SK-N-DZ (cell line): ENCODE measurements around the gene RAPH1.

Source experiments
- DNase-seq: peaks from one replicate; pipeline ENCODE4 v3.0.0-alpha.2; 2015; ENCODE audit warnings: low spot score

RAPH1 gene

DNA sequence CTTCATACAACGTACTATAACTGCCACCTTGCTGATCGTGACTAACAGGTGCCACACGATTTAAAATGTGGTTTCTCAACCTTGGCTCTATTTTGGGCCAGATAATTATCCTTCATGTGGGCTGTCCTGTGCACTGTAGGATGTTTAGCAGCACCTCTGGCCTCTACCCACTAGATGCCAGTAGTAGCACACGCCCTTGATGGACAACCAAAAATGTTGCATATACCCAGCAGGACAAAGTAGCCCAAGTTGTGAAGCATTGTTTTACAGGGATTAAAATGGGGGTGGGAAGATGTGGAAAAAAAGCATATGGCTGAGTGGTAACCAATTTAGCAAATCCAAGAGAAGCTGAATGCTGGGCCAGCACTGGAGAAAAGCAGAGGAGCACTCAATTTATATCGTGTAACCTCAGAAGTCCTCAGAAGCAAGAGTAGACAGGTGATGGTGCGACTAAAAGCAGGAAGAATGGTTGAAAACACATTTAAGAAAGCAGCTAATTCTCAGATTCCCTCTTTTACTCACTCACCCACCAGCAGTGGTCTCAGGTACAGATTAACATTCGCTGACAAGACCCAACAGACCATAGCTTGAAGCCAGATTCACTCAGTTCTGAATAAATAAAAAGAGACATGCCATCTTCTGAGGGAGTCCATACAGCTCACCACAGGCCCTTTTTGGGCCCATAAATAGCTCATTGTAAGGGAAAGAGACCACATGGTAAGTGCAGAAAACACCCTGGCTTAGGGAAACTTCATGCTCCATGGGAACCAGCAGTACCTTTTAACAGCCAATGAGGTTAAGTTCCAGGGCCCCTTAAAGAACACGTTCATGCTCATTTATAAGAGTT is 50.6 kb downstream of the RAPH1 start:
- DNase-seq = peak; percentile 23

DNA sequence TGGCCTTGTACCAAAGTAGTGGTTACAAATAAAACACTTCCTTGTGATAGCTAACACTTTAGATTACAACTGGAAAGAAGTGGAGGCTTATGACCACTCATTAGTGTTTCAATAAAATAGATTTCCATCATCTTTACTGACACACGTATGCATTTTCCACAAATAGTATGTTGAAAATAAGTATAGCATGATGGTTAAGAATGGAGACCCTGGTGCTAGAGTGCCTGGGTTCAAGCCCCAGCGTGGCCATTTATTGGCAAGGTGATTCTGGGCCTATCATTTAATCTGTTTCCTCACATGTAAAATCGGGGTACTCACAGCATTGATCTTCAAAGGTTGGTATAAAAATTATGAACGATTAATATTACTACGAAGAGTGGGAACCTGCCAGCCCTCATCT is 54.5 kb downstream of the RAPH1 start:
- DNase-seq = no peak

DNA sequence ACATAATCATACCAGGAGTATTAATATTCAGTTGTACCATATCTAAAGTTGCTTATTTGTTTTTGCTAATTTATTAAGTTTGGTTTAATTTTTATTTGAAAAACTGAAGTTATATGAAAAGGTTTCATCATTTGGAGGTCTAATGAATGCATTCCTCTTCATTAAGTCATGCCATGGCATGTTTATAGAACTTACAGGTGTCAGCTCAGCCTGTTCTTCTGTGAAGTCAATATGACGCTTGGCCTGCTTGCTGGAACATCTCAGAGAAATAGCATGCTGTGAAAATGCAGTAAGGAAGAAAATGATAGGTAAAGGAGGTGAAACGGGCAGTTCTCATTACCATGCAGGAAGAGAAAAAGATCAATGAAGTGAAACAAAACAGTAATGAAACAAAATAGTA is 58.2 kb downstream of the RAPH1 start:
- no peak for DNase-seq

DNA sequence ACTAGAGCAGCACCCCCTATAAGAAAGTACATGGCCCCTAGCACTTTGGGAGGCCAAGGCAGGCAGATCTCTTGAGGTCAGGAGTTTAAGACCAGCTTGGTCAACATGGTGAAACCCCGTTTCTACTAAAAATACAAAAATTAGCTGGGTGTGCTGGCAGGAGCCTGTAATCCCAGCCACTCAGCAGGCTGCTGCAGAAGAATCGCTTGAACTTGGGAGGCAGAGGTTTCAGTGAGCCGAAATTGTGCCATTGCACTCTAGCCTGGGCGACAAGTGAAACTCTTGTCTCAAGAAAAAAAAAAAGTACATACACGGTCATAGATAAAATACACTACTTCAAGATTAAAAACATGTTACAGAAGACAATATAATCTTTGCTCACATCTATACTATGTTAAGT is 63.8 kb downstream of the RAPH1 start:
- DNase-seq = no peak

DNA sequence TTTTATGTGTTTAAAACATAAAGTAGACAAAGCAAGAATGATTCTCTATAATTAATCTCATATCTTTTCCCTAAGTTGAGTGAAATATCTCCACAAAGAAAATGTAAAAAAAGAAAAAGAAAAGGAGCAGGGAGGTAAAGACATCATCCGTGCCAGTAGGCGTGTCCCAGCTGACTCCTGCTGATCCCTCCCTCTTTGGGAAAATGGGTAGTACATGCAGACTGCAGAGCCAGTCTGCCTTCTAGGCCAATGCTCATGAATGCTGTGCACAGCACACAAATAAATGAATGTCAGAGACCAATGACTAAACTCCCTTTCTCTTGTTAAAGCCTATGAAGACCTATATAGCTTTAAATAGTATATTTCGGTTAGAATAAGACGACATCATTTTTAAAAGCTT is 64.7 kb downstream of the RAPH1 start:
- DNase-seq = no peak

DNA sequence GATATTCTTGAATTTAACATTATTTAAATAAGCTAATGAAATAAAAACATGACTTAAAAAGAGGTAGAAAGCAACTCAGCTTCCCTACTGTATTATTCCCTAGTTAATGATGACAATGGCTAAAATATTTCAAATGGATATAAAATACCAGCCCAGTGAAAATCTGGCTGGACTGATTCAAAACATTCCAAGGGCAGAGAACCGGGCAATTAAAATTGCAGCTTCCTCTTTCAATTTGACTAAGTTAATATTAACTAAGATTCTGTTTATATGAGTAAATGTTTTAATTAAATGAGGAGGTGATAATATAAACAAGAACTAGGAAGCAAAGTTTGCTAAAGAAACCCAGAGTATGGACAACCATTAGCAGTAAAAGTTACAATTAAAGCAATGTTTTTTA is 65.6 kb downstream of the RAPH1 start:
- no peak for DNase-seq

DNA sequence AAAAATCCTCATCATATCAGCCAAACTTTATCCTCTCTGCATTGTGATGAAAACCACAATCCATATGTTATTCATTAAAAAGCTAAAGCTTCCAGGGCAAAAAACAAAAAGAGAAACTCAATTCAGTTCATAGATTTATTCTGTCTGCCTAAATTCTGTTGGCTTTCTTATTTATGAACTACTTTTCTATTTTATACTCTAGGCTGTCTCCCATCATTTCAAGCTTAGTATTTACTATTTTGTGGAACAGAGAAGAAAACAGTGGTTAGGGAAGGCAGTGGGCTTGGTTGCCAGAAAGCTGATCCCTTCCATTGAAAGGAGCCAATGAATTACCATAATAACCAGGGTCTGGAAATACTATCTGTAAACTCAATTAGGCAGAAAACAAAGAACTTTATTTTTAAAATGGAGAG is 71.8 kb downstream of the RAPH1 start:
- DNase-seq = peak; percentile 18

DNA sequence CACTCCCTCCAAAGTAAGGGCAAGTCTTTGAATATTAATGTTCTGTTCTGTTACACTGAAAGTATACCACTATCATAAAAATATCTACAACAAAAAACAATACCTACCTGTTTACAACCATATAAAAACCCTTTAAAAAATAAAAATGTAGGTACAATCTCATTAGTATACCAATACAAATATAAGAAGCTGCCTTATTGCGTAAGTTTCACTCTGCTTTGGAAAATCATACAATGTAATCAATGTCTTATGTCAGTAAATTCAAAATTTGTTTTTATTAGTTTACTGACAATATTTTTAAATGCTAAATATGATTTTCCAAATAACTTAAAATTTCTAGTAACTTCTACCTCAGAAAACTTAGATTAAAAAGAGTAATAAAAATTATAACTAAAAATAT is 72.8 kb downstream of the RAPH1 start:
- DNase-seq = no peak

DNA sequence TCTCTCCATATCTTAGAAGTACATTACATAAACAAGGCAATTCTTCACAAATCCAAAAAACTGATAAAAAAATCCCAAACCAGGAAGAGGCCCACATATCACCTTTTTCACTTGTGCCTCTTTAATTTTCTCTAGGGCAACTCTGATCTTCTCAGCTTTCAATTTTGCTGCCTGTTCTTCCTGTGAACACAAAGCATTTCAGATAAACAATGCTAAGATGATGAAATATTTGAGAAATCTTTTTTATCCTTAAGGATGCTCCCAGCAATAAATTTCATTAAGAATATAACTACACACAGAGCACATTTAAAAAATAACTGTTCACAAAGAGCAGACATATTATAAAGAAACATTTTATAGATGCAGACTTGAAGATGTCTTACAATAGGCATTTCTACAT is 73.4 kb downstream of the RAPH1 start:
- no peak for DNase-seq

DNA sequence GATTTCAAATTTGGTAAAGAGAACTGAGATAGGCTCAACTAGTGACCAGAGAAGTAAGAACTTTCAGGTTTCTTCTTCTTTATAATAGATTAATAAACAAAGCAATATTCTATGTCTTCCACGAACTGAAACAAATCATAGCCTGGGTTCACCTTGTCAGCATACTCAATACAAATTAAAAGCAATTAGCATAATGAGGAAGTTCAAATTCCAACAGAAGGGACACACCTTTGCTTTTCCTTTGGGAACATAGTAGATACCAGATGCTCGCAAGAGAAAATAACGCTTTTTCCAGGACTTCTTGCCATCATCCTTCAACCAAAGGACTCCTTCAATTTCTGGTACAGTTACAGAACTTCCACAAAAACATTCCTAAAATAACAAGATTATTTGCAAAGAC is 79.9 kb downstream of the RAPH1 start:
- no peak for DNase-seq

DNA sequence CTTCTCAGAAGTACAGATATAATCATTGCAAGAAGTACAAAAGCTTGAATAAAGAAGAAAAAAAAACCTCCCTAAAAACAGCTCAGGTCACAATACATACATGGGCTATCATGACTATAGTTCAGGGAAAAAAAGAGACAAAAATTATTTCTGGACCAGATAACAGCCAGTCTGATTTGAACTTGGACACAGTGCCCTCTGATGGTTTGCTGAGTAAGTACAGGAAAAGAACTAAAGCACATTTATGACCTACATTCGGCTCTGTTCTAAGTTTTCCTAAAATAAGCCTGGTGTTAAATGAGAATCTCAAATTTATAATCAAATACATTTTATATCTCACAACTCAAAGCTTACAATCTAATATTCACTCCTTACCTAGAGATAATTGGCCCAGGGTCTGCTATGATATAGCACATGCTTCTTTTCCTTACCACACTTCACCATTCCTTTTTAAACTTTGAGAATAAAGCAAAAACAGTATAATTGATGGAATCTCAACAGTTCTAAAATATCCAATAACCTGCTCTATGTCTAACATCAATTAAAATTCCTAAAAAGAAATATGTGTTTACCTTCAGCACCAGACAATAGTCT is 81.1 kb downstream of the RAPH1 start:
- peak; percentile 53 for DNase-seq

DNA sequence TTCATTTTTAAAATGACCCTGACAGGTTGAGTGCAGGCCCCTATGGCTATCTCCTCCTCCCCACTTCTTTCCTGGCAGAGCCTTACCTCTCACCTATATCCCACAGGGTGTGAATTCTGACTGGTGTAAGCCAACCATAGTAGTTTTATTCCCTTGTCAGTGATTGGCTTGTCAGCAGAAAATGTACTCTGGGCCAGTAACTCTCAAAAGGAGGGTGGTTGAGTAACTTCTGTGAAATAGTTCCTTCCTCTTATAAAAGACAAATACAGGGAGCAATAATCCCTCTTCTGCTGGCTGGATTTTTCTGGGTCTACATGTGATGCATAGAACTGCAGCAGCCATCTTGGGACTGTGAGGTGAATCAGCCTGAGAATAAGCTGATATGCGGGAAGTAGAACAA is 83.4 kb downstream of the RAPH1 start:
- no peak for DNase-seq

DNA sequence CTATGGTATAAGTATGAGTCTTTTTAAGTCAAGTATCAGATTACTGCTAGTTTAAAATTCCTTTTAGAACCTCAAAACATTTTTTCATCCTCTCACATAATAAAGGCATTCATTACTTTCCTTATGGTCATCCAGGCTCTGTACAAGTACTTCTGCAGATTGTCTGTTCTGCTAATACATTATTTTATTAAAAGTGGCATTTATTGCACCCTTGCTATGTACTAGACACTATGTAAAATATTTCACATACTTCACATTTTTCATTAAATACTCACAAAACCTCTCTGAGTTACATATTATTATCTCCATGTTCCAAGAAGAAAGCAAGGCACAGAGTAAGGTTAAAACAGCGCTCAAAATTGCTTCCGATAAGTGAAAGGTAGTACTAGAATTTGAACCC is 84.1 kb downstream of the RAPH1 start:
- no peak for DNase-seq

DNA sequence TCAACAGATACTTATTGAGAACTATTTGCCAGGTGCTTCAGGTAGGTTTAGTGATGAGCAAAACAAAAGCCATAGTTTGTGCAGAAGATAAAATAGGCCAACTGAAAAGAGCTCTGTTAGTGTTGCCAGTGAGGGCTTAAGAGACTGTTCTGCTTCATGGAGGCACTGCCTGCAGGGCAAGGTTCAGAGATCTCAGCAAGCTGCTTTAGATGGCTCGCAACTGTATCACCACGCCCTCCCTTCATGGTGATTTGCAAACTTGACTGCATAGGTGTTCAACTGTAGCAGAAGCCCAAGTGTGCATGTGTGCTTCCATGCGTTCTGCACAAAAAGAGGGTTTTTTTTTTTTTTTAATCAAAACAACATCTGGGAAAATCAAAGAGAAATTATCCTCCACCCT is 84.5 kb downstream of the RAPH1 start:
- no peak for DNase-seq

DNA sequence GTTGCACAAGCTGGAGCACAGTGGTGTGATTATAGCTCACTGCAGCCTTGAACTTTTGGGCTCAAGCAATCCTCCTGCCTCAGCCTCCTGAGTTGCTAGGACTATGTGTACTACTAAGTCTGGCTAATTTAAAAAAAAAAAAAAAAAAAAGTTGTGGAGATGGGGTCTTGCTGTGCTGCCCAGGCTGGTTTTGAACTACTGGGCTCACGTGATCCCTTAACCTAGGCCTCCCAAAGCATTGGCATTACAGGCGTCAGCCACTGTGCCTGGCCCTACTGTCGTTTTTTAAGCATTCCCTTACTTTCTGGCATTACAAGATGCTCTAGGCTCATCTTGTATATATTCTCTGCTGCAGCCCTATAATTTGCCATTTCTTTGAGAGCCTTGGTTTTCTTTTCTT is 88.3 kb downstream of the RAPH1 start:
- DNase-seq = no peak

DNA sequence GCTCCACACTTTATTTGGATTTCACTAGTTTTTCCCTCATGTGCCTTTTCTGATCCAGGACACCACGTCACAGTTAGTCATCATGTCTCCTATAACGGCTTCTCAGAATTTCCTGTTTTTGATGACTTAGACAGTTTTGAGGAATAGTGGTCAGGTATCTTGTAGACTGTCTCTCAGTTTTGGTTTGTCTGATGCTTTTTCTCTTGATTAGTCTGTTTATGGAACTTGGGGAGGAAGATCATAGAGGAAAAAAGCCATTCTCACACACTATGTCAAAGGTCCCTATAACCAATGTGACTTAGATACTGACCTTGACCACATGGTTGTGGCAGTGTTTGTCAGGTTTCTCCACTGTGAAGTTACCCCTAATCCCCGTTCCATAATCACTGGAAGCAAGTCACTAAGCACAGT is 89.0 kb downstream of the RAPH1 start:
- no peak for DNase-seq

DNA sequence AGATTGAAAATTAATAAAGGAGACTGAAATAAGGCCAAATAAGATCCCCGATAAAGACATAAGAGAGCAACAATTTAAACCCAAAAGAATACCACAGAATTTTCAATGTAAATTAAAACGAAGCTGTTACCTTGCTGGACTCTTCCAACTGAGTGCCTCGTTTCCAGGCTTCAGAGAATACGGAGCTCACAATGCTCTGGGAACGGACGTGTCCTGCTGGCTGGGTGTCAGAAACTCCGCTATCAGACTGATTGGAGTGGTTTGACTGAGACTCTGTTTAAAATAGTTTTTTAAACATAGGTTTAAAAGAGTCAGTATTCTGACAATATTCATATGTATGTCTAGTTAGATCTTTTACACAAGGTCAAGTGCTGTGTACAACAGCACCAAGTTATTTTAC is 90.4 kb downstream of the RAPH1 start:
- DNase-seq = no peak

DNA sequence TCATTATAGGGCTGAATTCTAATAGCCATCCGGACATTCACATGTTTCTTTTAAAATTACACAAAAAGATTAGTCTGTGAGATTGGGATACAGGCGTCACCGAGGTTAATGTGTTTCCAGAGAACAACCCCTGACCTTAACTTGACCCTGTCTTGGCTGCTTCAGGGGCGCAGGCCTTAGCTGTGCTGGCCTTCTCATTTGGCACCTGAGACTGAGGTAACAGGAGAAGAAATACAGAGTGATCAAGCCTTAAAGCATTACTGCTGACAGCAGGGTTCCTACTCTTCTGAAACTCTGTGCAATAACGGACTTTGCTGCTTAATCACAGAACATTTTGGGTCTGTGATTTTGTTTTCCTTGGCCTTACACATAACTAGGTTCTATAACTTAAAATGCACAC is 92.6 kb downstream of the RAPH1 start:
- DNase-seq = no peak

DNA sequence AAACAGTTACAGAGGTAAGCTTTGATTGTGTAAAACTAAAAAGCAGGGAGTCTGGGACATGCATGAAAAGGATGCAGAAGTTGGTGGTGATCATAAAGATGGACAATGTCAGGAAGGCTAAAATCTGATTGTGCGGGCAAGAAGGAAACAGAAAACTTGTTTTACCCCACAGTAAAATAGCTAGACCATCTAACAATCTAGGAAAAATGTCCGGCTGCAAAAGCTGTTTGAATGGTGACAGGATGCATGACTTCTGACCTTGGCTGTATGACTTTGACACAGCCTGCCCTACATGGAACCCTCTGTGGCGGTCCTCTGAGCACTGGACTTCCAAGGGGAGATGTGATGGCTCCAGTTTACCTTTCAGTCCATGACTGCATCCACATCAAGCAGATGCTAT is 93.6 kb downstream of the RAPH1 start:
- no peak for DNase-seq

DNA sequence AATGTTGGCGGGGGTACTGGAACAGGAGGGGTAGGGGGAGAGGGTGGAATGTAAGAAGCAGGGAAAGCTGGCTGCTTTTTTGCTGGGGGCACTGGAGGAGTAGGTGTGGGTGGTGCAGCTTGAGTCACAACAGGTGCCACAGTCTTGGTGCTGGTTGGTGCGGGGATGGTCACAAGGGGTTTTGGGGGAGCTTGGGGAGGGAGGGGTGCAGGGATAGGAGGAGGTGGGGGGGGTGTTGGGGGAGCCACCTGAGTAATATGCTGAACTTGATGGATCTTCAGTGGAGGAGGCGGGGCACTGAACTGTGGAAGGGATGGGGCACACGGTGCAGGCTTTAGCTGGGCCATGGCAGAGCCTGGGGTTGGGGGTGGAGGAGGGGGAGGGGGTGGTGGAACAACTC is 94.4 kb downstream of the RAPH1 start:
- DNase-seq = no peak

DNA sequence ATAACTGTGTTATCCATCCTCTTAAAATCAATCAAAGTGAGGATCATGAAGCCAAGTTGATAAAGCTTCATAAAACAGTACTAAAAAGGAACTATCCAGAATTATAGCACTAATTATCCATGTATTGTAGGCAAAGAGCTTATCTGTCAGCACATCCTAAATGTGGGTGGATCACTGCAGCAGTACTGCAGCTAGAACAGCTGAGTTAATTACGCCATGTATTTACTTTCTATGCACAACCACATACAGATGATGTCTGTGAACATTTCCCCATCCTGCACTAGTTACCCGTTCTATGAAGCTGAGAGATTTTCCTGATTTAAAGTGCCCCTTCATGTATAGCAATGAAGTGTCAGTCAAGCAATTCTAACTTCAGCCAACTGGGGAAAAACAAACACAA is 96.6 kb downstream of the RAPH1 start:
- no peak for DNase-seq

DNA sequence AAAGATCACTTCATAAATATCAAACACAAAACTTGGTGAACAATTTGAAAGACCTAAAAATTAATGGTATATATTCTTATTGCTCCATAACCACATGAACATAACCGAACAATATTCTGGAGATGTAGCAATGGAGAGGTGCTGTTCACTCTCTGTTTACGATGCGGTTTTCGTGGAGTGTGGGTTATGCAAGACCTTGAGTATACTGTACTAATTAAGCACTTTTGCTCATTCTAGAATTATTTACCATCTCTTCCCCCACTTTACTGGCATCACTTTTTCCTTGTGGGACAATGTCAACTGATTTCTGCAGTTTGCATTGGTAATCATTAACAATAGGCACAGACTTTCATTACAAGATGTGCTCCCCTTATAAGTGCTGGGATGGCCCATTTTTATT is 97.6 kb downstream of the RAPH1 start:
- no peak for DNase-seq

DNA sequence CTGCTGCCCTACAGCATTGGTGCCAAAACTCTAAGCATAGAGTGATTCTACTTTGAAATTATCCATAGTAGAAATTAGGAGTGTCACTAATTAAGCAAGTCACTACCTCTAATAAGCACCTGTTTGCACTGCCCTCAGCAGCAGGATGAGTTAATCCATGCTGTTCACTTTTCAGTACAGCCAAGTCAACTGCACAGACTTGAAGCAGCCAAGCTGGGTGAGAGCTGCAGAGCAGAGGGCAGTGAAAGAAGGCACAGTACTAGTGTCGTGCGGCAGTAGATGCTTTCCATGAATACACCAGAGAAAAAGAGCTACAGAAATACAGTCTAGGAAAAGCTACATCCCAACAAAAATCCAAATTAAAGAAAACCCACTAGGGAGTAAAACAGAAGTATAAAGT is 98.6 kb downstream of the RAPH1 start:
- no peak for DNase-seq

DNA sequence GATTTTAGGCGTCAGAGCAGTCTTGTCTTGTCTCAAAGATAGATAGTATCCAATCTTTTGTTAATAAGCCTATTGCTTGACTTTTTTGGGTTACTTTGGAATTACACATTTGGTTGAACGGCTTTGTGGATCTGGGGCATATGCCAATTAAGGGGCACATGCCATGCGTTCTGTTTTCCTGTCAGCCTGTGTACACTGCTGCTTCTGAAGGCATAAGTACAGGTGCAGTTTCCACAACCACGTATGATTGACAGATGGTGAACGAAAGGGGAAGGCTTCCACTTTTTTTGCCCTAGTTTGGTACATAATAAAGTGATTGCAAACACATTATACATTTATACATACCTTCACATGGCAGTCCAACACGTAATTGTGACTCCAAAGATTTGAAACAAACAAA is 102.3 kb downstream of the RAPH1 start:
- no peak for DNase-seq
